NCI-H2171 treated with DMSO at 0.1 percent for 48 hours (cell line): ENCODE measurements around the gene DOK3.
"Not testable (repeated sequence)": the region's sequence is repeated elsewhere in the genome, so short reads cannot be mapped to it uniquely, and the experiment has no call there.

Source experiments
- DNase-seq: peaks from one replicate; lab custom pipeline; 2025; lab: John Stamatoyannopoulos, UW

Gene DOK3

DNA sequence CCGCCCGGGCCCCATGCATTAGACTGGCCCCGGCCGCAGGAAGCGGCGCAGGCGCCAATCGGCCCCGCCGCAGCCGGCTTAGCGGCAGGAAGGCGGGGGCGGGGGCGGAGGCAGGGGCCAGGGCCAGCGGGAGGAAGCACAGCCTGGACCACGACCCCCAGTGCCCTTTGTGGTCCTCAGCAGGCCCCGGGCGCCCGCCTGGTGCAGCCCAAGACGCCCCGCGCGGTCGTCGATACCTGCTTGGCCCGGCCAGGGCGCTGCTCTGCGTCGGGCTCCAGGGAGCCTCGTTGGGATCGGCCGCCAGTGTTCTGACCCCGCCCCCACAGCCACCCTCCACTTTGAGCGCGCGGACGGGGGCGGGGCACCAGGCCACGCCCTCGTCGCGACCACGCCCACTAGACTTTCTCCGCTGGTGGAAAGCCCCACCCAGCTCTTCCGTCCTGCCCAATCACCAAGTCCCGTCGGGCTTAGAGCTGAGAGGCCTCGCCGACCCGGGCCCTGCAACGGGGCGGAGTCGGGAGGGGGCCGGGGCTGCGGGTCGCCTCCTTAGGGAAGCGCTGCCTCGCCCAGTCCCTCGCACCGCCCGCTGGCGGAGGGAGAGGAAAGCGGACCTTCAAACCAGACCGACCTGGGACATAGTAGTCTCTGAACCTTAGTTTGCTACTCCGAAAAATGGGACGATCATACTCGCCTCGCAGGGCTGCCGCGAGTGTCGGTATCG, 12.2 kb downstream of the DOK3 start, which contains the start of gene PDLIM7:
Gene PDLIM7, minus strand, starts transcription at position 313 of the 721 bp plus-strand sequence. CDS start 1,092 bp downstream, outside the sequence.
- peak; percentile 91 for DNase-seq

- peak; percentile 36 for DNase-seq
Measured at GRCh38 chr5:177496727-177497291, 12.8 kb downstream of the DOK3 start.

- DNase-seq: no peak
Measured at GRCh38 chr5:177496070-177496726, 13.4 kb downstream of the DOK3 start.

- DNase-seq: no peak
Measured at GRCh38 chr5:177495243-177496060, 14.2 kb downstream of the DOK3 start.

- DNase-seq: no peak
Measured at GRCh38 chr5:177494346-177495195, 15.1 kb downstream of the DOK3 start.

DNA sequence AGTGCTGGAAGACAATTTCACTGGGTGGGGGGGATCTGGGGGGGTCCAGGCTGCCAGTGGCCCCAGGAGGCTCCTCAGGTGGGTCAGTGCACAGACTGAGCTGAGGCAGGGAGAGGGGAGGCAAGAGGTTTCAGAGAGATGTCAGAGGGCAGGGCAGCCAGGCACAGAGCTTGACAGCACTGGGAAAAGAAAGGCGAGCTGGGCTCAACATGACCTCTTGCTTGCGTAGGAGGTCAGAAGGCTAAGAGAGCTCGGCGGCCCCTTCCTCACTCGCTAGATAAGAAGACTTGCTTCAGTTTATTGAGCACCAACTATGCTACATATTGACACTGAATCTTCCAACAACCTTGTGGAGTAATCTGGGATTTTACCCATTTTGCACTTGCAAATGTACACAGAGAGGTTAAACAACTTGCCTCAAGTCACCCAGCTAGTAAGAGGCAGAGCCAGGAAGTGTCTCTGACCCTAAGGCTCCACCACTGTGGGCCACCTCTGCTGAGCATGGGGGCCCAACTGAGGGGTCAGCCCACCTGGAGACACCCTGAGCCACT, 15.8 kb downstream of the DOK3 start:
- DNase-seq: no peak

GRCh38 chr5:177492841-177493240, 16.8 kb downstream of the DOK3 start:
- DNase-seq: no peak

DNA sequence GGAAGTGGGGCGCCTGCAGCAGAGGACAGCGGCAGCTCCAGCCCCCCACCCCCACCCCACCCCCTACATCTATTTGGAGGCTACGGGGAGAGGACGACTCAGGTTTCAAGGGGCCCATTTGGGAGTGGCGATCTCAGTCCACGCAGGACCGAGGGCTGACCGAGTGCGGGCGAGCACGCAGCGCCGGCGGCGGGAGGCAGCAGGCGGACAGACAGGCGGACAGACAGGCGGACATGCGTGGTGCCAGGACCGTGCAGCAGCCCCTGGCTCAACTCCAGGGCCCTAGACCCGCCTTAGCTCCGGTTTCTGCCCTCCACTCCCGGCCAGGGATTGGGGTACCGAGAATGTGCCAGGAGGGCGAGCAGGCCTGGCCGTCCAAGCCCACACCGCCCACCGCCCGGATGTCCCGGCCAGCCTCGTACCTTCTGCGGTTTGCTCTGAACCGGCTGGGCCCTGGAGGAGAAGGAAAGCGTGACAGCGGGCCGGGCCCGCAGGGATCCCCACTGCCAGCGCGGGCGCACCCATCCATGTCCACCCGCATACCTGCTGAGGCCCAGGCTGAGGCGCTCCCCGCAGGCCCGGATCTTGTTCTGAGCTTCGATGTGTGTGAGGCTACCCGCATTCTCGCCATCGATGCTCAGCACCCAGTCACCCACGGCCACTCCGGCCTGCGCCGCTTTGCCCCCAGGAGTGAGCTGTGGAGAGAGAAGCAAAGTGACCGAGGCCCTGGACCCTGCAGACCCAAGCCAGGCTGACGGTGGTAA, 17.5 kb downstream of the DOK3 start:
- no peak for DNase-seq

- DNase-seq: peak; percentile 50
Measured at GRCh38 chr5:177491429-177491945, 18.1 kb downstream of the DOK3 start.

DNA sequence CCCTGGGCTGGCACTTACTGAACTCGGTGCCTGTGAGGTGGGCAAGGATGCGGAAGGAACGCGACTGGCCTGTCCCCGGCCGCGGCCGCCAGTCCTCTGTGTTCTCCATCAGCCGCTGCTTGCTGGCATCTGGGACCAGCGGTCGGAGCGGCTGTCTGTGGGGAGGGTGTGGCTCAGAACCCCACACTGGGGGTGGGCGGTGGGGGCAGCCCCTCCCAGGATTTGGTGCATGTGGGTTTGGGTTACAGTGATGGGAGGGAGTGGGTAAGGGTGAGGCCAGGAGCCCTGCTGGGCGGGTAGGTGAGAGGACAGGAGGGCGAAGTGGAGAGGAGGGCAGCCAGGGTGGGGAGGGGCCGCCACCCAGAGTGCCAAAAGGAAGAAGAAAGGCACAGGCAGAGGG, 18.6 kb downstream of the DOK3 start:
- DNase-seq: no peak

DNA sequence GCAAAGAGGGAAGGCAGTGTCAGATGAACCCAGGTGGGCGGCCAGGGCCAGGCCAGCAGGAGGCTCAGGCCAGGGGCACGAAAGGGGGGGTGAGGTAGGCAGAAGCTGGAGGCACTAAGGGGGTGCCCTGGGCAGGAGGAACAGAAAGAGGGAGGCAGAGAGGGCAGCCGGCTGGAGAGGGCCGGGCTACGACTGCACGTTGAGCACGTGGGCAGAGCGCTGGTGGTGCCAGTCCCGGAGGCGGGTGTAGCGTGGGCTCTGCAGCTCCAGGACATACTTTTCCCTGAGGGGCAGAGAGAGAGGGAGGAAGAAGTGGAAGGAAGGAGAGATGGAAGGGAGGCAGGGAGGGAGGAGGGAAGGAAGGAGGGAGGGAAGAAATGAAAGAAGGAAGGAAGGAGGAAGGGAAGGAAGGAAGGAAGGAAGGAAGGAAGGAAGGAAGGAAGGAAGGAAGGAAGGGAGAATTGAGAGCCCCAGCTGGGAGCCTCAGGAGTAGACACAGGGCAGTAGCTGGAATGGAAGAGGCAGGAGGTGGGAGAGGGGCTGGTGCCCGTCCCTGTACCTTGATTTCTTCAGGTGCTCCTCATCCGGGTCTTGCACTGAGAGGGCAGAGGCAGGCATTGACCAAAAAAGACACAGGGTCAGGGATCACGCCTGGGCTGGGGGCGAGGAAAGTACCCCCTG, 19.2 kb downstream of the DOK3 start:
- no peak for DNase-seq

DNA sequence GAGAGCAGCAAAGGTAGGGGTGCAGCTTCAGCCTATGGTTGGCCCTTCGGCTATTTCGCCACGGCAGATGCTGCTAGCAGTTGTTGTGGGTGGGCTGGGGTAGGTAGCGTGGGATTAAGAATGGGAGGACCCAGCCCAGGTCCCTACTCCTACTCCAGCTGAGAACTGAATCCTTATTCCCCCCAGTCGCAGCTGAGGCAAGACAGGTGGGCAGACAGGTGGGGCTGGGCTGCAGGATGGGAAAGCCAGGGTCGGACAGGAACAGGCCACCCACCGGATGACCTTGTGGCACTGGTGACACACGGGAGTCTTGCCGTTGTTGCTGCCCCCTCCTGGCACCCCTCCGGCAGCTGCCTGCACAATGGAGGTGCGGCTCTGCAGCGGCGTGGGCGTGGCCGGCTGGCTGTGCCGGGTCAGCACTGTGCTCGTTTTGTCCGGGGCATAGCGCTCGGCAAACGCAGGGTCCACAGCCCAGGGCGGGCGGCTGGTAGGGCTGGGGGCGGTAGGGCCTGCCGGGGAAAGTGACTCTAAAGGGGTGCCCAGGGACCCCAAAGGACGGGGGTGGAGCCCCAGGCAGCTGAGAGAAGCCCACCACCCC, 20.4 kb downstream of the DOK3 start:
- DNase-seq: no peak

DNA sequence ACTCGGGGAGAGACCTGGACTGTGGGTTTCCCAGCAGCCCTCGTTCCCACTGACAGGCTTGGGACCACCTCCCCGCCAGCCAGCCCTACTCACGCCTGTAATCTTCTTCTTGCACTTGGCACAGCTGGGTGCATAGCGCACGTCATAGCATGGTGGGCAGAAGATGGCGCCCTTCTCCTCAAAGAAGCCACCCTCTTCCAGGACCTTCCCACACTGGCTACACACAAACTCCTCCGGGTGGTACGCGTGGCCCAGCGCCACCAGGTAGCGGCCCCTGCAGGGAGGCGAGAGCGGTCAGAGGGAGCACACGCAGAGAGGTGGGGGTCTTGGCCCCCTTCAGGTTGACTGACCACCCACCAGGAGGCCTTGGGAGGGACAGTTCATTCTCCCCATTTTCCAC, 21.7 kb downstream of the DOK3 start:
- no peak for DNase-seq

DNA sequence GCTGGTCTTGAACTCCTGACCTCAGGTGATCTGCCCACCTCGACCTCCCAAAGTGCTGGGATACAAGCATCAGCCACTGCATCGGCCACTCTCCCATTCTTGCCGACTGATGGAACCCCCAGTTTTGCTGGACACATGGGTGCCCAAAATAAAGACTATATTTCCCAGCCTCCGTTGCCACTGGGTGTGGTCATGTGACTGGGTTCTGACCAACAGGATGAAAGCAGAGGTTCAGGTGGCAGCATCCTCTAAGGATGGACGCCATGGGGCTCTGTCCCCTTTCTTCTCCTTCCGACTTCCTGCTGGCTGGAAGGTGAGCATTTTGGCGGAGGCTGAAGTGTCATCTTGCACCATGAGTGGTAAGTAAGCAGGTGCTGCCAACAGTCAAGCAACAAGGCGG, 22.5 kb downstream of the DOK3 start:
- no peak for DNase-seq

DNA sequence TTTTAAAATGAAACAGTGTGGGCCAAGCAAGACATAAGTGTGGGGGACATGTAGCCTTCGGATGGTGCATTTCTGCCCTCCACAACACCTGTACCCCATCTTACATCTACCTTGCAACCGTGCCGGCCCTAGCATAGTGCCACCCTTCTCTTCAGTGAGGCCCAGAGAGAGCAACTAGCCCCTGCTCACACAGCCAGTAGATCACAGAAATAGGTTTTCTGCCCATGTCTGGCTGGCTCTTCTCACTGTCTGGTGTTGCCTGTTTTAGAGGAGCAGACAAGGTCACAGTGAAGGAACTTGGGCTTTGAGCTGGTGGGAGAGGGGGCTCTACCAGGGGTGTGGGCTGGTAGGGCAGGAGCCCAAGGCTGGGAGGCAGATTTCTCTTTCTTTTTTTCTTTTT, 23.4 kb downstream of the DOK3 start:
- no peak for DNase-seq

DNA sequence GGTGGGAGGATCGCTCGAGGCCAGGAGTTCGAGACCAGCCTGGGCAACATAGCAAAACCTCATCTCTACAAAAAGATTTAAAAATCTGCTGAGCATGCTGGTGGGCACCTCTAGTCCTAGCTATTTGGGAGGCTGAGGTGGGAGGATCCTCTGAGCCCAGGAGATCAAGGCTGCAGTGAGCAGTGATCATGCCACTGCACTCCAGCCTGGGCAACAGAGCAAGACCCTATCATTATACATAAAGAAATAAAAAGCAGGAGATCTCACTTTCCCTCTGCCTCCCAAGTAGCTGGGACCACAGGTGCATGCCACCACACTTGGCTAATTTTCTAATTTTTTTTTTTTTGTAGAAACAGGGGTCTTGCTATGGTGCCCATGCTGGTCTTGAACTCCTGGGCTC, 23.9 kb downstream of the DOK3 start:
- DNase-seq: not testable (repeated sequence)

DNA sequence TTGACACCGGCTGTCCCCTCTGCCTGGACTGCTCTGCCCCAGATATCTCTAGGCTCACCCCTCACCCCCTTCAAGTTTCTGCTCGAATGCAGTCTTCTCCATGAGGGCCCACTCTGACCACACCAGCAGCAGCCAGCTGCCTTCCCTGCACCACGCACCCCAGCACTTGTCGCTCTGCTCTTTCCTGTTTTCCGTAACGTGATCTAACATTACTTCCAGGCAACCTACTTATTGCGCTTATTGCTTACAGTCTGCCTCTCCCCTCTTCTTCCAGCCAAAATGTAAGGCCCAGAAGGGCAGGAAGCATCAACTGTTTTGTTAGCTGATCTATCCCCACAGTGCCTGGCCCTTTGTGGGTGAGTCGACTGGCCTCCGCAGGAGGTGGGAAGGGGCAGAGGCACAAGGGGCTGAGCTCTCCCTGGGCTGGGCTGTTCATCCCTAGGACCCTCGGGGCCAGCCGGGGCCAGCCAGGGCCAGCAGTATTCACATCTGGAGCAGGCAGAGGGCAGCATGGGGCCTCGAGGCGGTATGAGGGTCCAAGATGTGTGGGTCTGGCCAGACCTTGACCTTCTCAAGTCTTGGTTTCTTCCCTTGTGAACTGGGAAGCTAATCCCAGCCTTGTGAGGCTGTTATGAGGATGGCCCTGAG, 24.6 kb downstream of the DOK3 start:
- DNase-seq: peak; percentile 19

DNA sequence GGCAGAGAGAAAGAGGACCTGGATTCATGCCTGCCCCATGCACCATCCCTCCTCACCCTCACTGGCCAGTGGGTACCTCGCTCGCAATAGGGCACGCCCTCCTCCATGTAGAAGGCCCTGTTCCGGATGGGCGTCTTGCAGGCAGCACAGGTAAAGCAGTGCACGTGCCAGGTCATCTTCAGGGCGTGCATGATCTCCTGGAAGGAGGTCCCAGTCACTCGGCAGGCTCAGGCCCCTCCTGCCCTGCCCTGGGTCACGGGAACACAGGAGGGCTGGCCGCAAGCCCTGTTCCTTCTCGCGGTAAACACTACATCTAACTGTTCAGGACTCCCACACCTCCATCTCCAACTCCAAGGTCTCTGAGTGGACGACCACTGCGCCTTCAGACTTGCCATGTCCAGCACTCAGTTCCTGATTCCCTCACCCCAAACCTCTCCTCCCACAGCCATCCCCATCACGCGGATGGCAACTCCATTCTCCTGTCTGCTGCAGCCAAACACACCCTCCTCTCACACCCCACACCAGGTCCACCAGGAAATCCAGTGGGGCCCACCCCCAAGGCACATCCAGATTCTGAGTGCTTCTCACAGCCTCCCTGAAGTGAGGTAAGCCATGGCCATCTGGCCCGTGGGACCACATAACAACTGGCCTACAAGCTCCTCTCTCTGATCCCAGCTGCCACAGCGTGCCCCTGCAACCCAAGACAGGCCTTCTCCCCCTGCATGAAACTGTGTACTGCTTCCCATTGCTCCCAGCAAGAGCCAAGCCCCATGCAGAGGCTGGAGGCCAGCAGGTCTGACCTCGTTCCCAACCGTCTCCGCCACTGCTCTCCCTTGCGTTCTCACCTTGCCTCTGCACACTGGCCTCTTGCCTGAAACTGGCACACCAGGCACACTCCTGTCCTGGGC, 25.4 kb downstream of the DOK3 start:
- DNase-seq: no peak
